Neuronal stem cell (in vitro differentiated cells): ENCODE data around the gene LRRC8E.

Source experiments
- DNase-seq: peaks from one replicate; pipeline ENCODE4 v3.0.0-alpha.2; 2013; ENCODE audit warnings: low spot score
- H2AFZ ChIP-seq: one replicate; pipeline ENCODE4 v1.6.1; 2013; ENCODE audit warnings: mild to moderate bottlenecking, low read length, inconsistent platforms
- H2AK5ac ChIP-seq: 2 replicates; pipeline ENCODE4 v1.6.1; 2013; ENCODE audit warnings: low read depth, mild to moderate bottlenecking, inconsistent platforms, low read length, moderate library complexity, mixed read lengths
- H2BK120ac ChIP-seq: 2 replicates; pipeline ENCODE4 v1.6.1; 2013; ENCODE audit warnings: low read depth, mild to moderate bottlenecking, inconsistent platforms, low read length, moderate library complexity, mixed read lengths
- H2BK12ac ChIP-seq: one replicate; pipeline ENCODE4 v1.6.1; 2013; ENCODE audit warnings: low read length, inconsistent platforms
- H2BK15ac ChIP-seq: 2 replicates; pipeline ENCODE4 v1.6.1; 2013; ENCODE audit warnings: mild to moderate bottlenecking, low read length, inconsistent platforms, mixed read lengths
- H2BK5ac ChIP-seq: one replicate; pipeline ENCODE4 v1.6.1; 2013; ENCODE audit warnings: inconsistent platforms, mild to moderate bottlenecking, low read length, moderate library complexity
- H3K14ac ChIP-seq: one replicate; pipeline ENCODE4 v1.6.1; 2013; ENCODE audit warnings: low read length, inconsistent platforms
- H3K18ac ChIP-seq: 2 replicates; pipeline ENCODE4 v1.6.1; 2013; ENCODE audit warnings: low read length, inconsistent platforms
- H3K23ac ChIP-seq: 2 replicates; pipeline ENCODE4 v1.6.1; 2013; ENCODE audit warnings: low read depth, mild to moderate bottlenecking, mixed read lengths, low read length, inconsistent platforms; ENCODE audit not compliant: poor library complexity
- H3K27ac ChIP-seq: replicated peaks from 3 replicates; pipeline ENCODE4 v1.5.1; 2013; ENCODE audit warnings: low read length, inconsistent platforms
- H3K27me3 ChIP-seq, 3 experiments: 2 replicates each; pipeline ENCODE4 v1.6.1; 2013; ENCODE audit warnings: low read length in 3 of 3, mild to moderate bottlenecking in 2 of 3, inconsistent platforms in 1 of 3, low read depth in 1 of 3, mixed read lengths in 1 of 3, moderate library complexity in 1 of 3; ENCODE audit not compliant: control insufficient read depth in 3 of 3, insufficient read depth in 3 of 3
- H3K36me3 ChIP-seq, 2 donors: replicated peaks in 1 of 2; 2 replicates each; pipeline ENCODE4 v1.6.1; 2013; ENCODE audit warnings: low read length in 2 of 2; ENCODE audit not compliant: control insufficient read depth in 2 of 2, insufficient read depth in 2 of 2
- H3K4ac ChIP-seq: 2 replicates; pipeline ENCODE4 v1.6.1; 2013; ENCODE audit warnings: inconsistent platforms, mild to moderate bottlenecking, low read length, moderate library complexity
- H3K4me1 ChIP-seq, 2 donors: 1 replicate in 1 of 2; 2 replicates in 1 of 2; pipeline ENCODE4 v1.6.1; 2013; ENCODE audit warnings: low read length in 2 of 2, low read depth in 1 of 2; ENCODE audit not compliant: control insufficient read depth in 2 of 2, insufficient read depth in 1 of 2
- H3K4me2 ChIP-seq: one replicate; pipeline ENCODE4 v1.6.1; 2013; ENCODE audit warnings: mild to moderate bottlenecking, low read length, inconsistent platforms; ENCODE audit not compliant: insufficient read depth, poor library complexity, severe bottlenecking
- H3K4me3 ChIP-seq, 2 donors: 2 replicates each; pipeline ENCODE4 v1.5.1; 2013; ENCODE audit warnings: low read length in 2 of 2, mild to moderate bottlenecking in 2 of 2, inconsistent platforms in 1 of 2, moderate library complexity in 1 of 2
- H3K79me1 ChIP-seq: one replicate; pipeline ENCODE4 v1.6.1; 2013; ENCODE audit warnings: low read depth, mild to moderate bottlenecking, inconsistent platforms, low read length, moderate library complexity
- H3K9ac ChIP-seq: one replicate; pipeline ENCODE4 v1.6.1; 2013; ENCODE audit warnings: mild to moderate bottlenecking, low read depth, low read length, inconsistent platforms; ENCODE audit not compliant: poor library complexity
- H3K9me3 ChIP-seq, 2 donors: replicated peaks in 1 of 2; 2 replicates each; pipeline versions ENCODE3 to v1.6.1; 2013; ENCODE audit warnings: low read length in 2 of 2, mild to moderate bottlenecking in 2 of 2, inconsistent platforms in 1 of 2, low read depth in 1 of 2, mixed read lengths in 1 of 2, moderate library complexity in 1 of 2; ENCODE audit not compliant: control insufficient read depth in 2 of 2, insufficient read depth in 1 of 2
- H4K8ac ChIP-seq: one replicate; pipeline ENCODE4 v1.6.1; 2013; ENCODE audit warnings: low read depth, mild to moderate bottlenecking, inconsistent platforms, low read length, moderate library complexity
- H4K91ac ChIP-seq: one replicate; pipeline ENCODE4 v1.6.1; 2013; ENCODE audit warnings: low read length, low read depth, mild to moderate bottlenecking, inconsistent platforms; ENCODE audit not compliant: poor library complexity
- WGBS, 2 donors: extraction: QIAGEN DNeasy Blood & Tissue Kit; methylation state at CpG; one replicate each; pipeline ENCODE4 v1.1.7; 2013; ENCODE audit warnings: missing lambda C conversion rate in 2 of 2, mixed read lengths in 1 of 2; ENCODE audit not compliant: insufficient read length in 2 of 2, insufficient replicate concordance in 1 of 2; ENCODE audit errors: extremely low coverage in 2 of 2; 5-methylcytosine and 5-hydroxymethylcytosine counted together

LRRC8E gene

GRCh38 chr19:7921967-7922835, 33.9 kb downstream of the LRRC8E start:
- peaks cover 4 to 17% (median 5%) of the 10 kb centered on the region in 3 experiments for H3K27me3 ChIP-seq
- no peak overlapping the region for H2AFZ ChIP-seq
- whole genome bisulfite sequencing, 2 donors: no CpG with 5 or more reads among the region's 31 CpGs
- peaks cover 23 to 34% of the 10 kb centered on the region in 2 donors for H3K4me1 ChIP-seq
- H3K9me3 ChIP-seq: no peaks in the 10 kb centered on the region
- no peak overlapping the region for H3K14ac ChIP-seq
- H2BK15ac ChIP-seq: no peak overlapping the region
- DNase-seq: no peak
- H3K36me3 ChIP-seq: peaks cover 23 to 36% of the 10 kb centered on the region in 2 donors
- peak overlapping the region; percentile 51 for H3K9ac ChIP-seq
- no peak overlapping the region for H2BK5ac ChIP-seq
- H2BK12ac ChIP-seq: peak overlapping the region; percentile 41
- no peak overlapping the region for H3K4ac ChIP-seq
- no peak overlapping the region for H3K27ac ChIP-seq
- H3K79me1 ChIP-seq: peaks cover 22% of the 10 kb centered on the region
- H4K91ac ChIP-seq: no peak overlapping the region
- no peak overlapping the region for H3K4me2 ChIP-seq
- peak overlapping the region in 1 of 2 donors; percentile 62 for H3K4me3 ChIP-seq
- H3K18ac ChIP-seq: no peak overlapping the region
- H2BK120ac ChIP-seq: no peak overlapping the region
- H3K23ac ChIP-seq: peak overlapping the region; percentile 25
- peak overlapping the region; percentile 74 for H2AK5ac ChIP-seq
- no peak overlapping the region for H4K8ac ChIP-seq

- no peak overlapping the region for H4K8ac ChIP-seq
- H3K4me3 ChIP-seq: no peak overlapping the region
- no CpG with 5 or more reads among the region's 8 CpGs for WGBS, 2 donors
- peaks cover 23 to 29% of the 10 kb centered on the region in 2 donors for H3K4me1 ChIP-seq
- H3K4me2 ChIP-seq: no peak overlapping the region
- peaks cover 22% of the 10 kb centered on the region for H3K79me1 ChIP-seq
- no peak overlapping the region for H3K14ac ChIP-seq
- H3K9ac ChIP-seq: no peak overlapping the region
- H2BK15ac ChIP-seq: no peak overlapping the region
- H3K27me3 ChIP-seq: peaks cover 0 to 11% (median 0%) of the 10 kb centered on the region in 3 experiments
- no peak overlapping the region for H2BK5ac ChIP-seq
- H2BK12ac ChIP-seq: no peak overlapping the region
- no peak overlapping the region for H3K4ac ChIP-seq
- no peak overlapping the region for H3K18ac ChIP-seq
- H3K36me3 ChIP-seq: peaks cover 23 to 40% of the 10 kb centered on the region in 2 donors
- H3K23ac ChIP-seq: no peak overlapping the region
- DNase-seq: no peak
- H2AK5ac ChIP-seq: no peak overlapping the region
- no peak overlapping the region for H2BK120ac ChIP-seq
- H4K91ac ChIP-seq: no peak overlapping the region
- H3K27ac ChIP-seq: no peak overlapping the region
- H3K9me3 ChIP-seq: no peaks in the 10 kb centered on the region
- no peak overlapping the region for H2AFZ ChIP-seq
Observed at GRCh38 chr19:7922836-7923195, 34.5 kb downstream of the LRRC8E start.

- H3K27ac ChIP-seq: no peak overlapping the region
- peak overlapping the region; percentile 80 for H3K18ac ChIP-seq
- H3K27me3 ChIP-seq: peaks cover 0 to 5% (median 0%) of the 10 kb centered on the region in 3 experiments
- H3K9me3 ChIP-seq: no peaks in the 10 kb centered on the region
- peaks cover 22% of the 10 kb centered on the region for H3K79me1 ChIP-seq
- H4K91ac ChIP-seq: no peak overlapping the region
- H2AFZ ChIP-seq: no peak overlapping the region
- H2BK15ac ChIP-seq: no peak overlapping the region
- no peak overlapping the region for H3K9ac ChIP-seq
- no peak overlapping the region for H4K8ac ChIP-seq
- H3K4ac ChIP-seq: no peak overlapping the region
- WGBS, 2 donors: no CpG with 5 or more reads among the region's 31 CpGs
- peak overlapping the region; percentile 55 for H3K23ac ChIP-seq
- no peak overlapping the region for H3K4me2 ChIP-seq
- no peak overlapping the region for H3K4me3 ChIP-seq
- no peak overlapping the region for H3K14ac ChIP-seq
- no peak overlapping the region for H2BK120ac ChIP-seq
- H3K4me1 ChIP-seq: peaks cover 21 to 27% of the 10 kb centered on the region in 2 donors
- H2AK5ac ChIP-seq: peak overlapping the region; percentile 10
- peak overlapping the region; percentile 73 for H2BK12ac ChIP-seq
- peaks cover 23 to 47% of the 10 kb centered on the region in 2 donors for H3K36me3 ChIP-seq
- H2BK5ac ChIP-seq: no peak overlapping the region
- no peak for DNase-seq
Observed at GRCh38 chr19:7923295-7924191, 35.2 kb downstream of the LRRC8E start.

- Histone ChIP-seq H3K18ac (peak overlapping the region; percentile 91), H2BK12ac (no peak overlapping the region), H2BK120ac (no peak overlapping the region), H2BK15ac (no peak overlapping the region), H3K9me3 (no peaks in the 10 kb centered on the region), H2AFZ (no peak overlapping the region), H3K14ac (no peak overlapping the region), H3K4me2 (no peak overlapping the region), H3K27me3 (no peaks in the 10 kb centered on the region), H4K8ac (no peak overlapping the region), H3K79me1 (peaks cover 19% of the 10 kb centered on the region), H3K27ac (no peak overlapping the region), H3K36me3 (peaks cover 23 to 47% of the 10 kb centered on the region in 2 donors), H2BK5ac (no peak overlapping the region), H3K4ac (no peak overlapping the region), H2AK5ac (peak overlapping the region; percentile 43), H3K4me3 (no peak overlapping the region), H3K23ac (peak overlapping the region; percentile 73), H3K9ac (peak overlapping the region; percentile 63), H4K91ac (no peak overlapping the region), H3K4me1 (peaks cover 21 to 31% of the 10 kb centered on the region in 2 donors)
- WGBS, 2 donors: no CpG with 5 or more reads among the region's 12 CpGs
- DNase-seq: no peak
Observed at GRCh38 chr19:7924241-7924640, 35.9 kb downstream of the LRRC8E start.
